Tibial nerve (tissue), 4 donors: ENCODE results near the gene RNF157. TPM values are rescaled to one million over a fixed set of nuclear protein-coding genes. Genes with fewer than 3 reads are reported as not detected.
A peak's percentile ranks its signal among the peaks of the same experiment; 100 is the strongest.

Experiments used
- DNase-seq, 2 donors: peaks; one replicate each; pipeline ENCODE4 v3.0.0-alpha.2; 2019; ENCODE audit warnings: low spot score in 2 of 2
- H3K27ac ChIP-seq, 4 donors: fragments of 200-600 bp; sonication (generic) in 3 of 4; one replicate each; pipeline ENCODE4 v1.5.1; 2017 to 2019; ENCODE audit warnings: mild to moderate bottlenecking in 1 of 4
- H3K27me3 ChIP-seq, 2 donors: fragments of 200-600 bp; sonication (generic) in 1 of 2; one replicate each; pipeline versions ENCODE4 v1.5.1 to v1.6.0; 2017 to 2019
- H3K36me3 ChIP-seq, 3 donors: fragments of 200-600 bp; sonication (generic); one replicate each; pipeline ENCODE4 v1.5.1; 2018 to 2019
- H3K4me1 ChIP-seq, 4 donors: fragments of 200-600 bp; sonication (generic) in 3 of 4; one replicate each; pipeline ENCODE4 v1.5.1; 2017 to 2019
- H3K4me3 ChIP-seq, 4 donors: fragments of 200-600 bp; sonication (generic) in 3 of 4; one replicate each; pipeline ENCODE4 v1.5.1; 2017 to 2019; ENCODE audit warnings: mild to moderate bottlenecking in 1 of 4, moderate library complexity in 1 of 4
- H3K9me3 ChIP-seq, 4 donors: fragments of 200-600 bp; sonication (generic) in 3 of 4; one replicate each; pipeline ENCODE4 v1.5.1; 2017 to 2019
- CTCF ChIP-seq, 5 experiments: fragments of 200-600 bp in 3 of 5; fragments of 450-650 bp in 2 of 5; sonication (generic) in 3 of 5; IDR thresholded peaks; one replicate each; pipeline ENCODE4 v1.5.1; 2016 to 2019; ENCODE audit warnings: antibody characterized with exemption in 5 of 5, mild to moderate bottlenecking in 3 of 5, moderate library complexity in 2 of 5
- EP300 ChIP-seq, 2 donors: sonication (generic); formaldehyde crosslinking; IDR thresholded peaks; one replicate each; pipeline ENCODE4 v1.6.1; 2017; ENCODE audit warnings: antibody characterized with exemption in 2 of 2, mild to moderate bottlenecking in 1 of 2
- POLR2A ChIP-seq, 2 donors: fragments of 450-650 bp; IDR thresholded peaks; one replicate each; pipeline ENCODE4 v1.6.1; 2017; ENCODE audit warnings: antibody characterized with exemption in 2 of 2, mild to moderate bottlenecking in 2 of 2, moderate library complexity in 2 of 2
- WGBS, 2 donors: methylation state at CpG; one replicate each; pipeline ENCODE4 v1.1.5; 2018; 5-methylcytosine and 5-hydroxymethylcytosine counted together
- total RNA-seq, 4 donors: library from RNA; depleted of rRNA; stranded (reverse); fragments of >200 nt; gene quantifications; one replicate each; pipeline ENCODE4 v1.1.0, GENCODE V29; 2016

Gene RNF157
- total RNA-seq, 4 donors from 2014 or later: 11.1 to 18.9 (median 15.2) TPM

- WGBS, 2 donors: 95 to 98% methylated on average over 12 of the region's 12 CpGs
- TF ChIP-seq EP300 (IDR thresholded peaks at IDR 0.05): no peak
- TF ChIP-seq CTCF (IDR thresholded peaks at IDR 0.05): no peak
- no peak for DNase-seq
- H3K4me1 ChIP-seq: peaks cover 0 to 19% (median 3%) of the 10 kb centered on the region in 4 donors
- H3K36me3 ChIP-seq: no peaks in the 10 kb centered on the region
- no peaks in the 10 kb centered on the region for H3K27me3 ChIP-seq
- H3K27ac ChIP-seq: no peak overlapping the region
- H3K9me3 ChIP-seq: no peaks in the 10 kb centered on the region
- H3K4me3 ChIP-seq: no peak overlapping the region
These were observed 44.8 kb downstream of the RNF157 start for GRCh38 chr17:76195281-76196096.

DNA sequence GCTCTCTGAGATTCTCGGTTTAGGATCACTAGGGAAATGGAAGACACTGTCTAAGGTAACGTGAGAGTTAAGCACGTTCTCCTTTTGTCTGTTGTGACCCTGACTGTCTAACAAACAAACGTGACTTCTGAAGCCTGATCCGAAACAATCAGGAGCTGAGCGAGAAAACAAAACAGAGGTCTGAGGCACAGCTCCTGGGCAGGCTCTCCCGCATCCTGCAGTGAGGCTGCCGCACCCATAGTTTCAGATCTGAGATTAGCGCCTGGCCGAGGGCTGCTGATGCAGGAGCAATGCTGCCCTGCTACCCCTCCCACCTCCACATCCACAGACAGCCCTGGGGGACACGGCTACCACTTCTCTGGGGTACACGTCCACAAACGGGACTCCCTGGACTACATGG is 46.7 kb downstream of the RNF157 start:
- no peaks in the 10 kb centered on the region for H3K36me3 ChIP-seq
- WGBS, 2 donors: 77 to 78% methylated on average over 12 to 13 of the region's 13 CpGs
- no peaks in the 10 kb centered on the region for H3K27me3 ChIP-seq
- no peak overlapping the region for H3K27ac ChIP-seq
- DNase-seq: no peak
- no peak overlapping the region for H3K4me3 ChIP-seq
- H3K9me3 ChIP-seq: no peaks in the 10 kb centered on the region
- H3K4me1 ChIP-seq: peaks cover 0 to 19% (median 3%) of the 10 kb centered on the region in 4 donors
- no peak for TF ChIP-seq EP300 (IDR thresholded peaks at IDR 0.05)
- no peak for TF ChIP-seq POLR2A (IDR thresholded peaks at IDR 0.05)
- no peak for TF ChIP-seq CTCF (IDR thresholded peaks at IDR 0.05)

GRCh38 chr17:76191896-76192295 is 48.4 kb downstream of the RNF157 start:
- WGBS, 2 donors: 28 to 29% methylated on average over 6 of the region's 6 CpGs
- Histone ChIP-seq H3K9me3 (no peaks in the 10 kb centered on the region), H3K4me1 (peaks cover 0 to 10% (median 3%) of the 10 kb centered on the region in 4 donors), H3K36me3 (no peaks in the 10 kb centered on the region), H3K27ac (peak overlapping the region in 1 of 4 donors; percentile 7), H3K4me3 (no peak overlapping the region), H3K27me3 (no peaks in the 10 kb centered on the region)
- DNase-seq: no peak
- no peak for TF ChIP-seq EP300 (IDR thresholded peaks at IDR 0.05)
- no peak for TF ChIP-seq CTCF (IDR thresholded peaks at IDR 0.05)
- no peak for TF ChIP-seq POLR2A (IDR thresholded peaks at IDR 0.05)

DNA sequence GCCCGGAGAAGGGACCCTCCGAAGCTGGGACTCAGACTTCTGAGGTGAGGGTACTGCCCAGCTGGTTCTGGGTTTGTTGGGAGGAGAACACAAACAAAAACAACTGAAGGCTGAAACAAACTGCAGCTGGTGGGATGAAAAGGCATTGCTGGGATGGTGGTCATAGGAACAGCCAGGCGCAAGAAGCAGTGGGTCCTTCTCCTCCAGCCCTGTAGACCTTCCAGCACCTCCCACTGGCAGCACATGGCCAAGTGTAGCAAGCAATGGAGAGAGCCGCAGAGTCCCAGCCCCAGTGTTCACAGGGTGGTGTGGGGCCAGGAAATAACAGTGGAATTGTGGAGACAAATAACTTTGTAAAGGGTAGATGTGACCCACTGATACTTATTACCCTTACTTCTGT is 50.6 kb downstream of the RNF157 start:
- Histone ChIP-seq H3K27ac (no peak overlapping the region), H3K9me3 (no peaks in the 10 kb centered on the region), H3K27me3 (no peaks in the 10 kb centered on the region), H3K4me3 (no peak overlapping the region), H3K36me3 (no peaks in the 10 kb centered on the region), H3K4me1 (peaks cover 0 to 7% (median 1%) of the 10 kb centered on the region in 4 donors)
- WGBS, 2 donors: 86 to 87% methylated on average over 4 of the region's 4 CpGs
- TF ChIP-seq CTCF (IDR thresholded peaks at IDR 0.05): no peak
- no peak for TF ChIP-seq POLR2A (IDR thresholded peaks at IDR 0.05)
- no peak for TF ChIP-seq EP300 (IDR thresholded peaks at IDR 0.05)
- no peak for DNase-seq

DNA sequence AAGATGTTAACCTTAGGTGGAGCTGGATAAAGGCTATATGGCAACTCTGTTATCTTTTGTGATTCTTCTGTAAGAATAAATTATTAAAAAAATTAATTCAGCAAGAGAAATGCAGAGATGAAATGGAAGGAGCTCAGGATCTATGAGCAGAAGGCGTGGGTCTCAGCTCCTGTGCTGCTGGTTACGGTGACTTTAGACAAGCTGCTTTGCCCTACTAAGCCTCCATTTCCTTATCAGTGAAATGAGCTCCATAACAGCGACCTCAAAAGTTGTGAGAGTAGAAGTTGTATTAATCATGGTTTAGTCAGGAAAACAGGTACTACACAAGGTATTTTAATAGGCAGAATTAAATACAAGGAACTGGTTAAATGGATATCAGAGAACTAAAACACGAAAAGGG is 51.0 kb downstream of the RNF157 start:
- Histone ChIP-seq H3K9me3 (no peaks in the 10 kb centered on the region), H3K27ac (no peak overlapping the region), H3K27me3 (no peaks in the 10 kb centered on the region), H3K4me1 (peaks cover 0 to 7% (median 1%) of the 10 kb centered on the region in 4 donors), H3K4me3 (no peak overlapping the region), H3K36me3 (no peaks in the 10 kb centered on the region)
- no peak for DNase-seq
- TF ChIP-seq POLR2A (IDR thresholded peaks at IDR 0.05) (no peak), EP300 (IDR thresholded peaks at IDR 0.05) (no peak), CTCF (IDR thresholded peaks at IDR 0.05) (no peak)
- 83 to 89% methylated on average over 4 of the region's 4 CpGs for WGBS, 2 donors
